ENCODE results near the gene SF3B5.

Gene SF3B5

DNA sequence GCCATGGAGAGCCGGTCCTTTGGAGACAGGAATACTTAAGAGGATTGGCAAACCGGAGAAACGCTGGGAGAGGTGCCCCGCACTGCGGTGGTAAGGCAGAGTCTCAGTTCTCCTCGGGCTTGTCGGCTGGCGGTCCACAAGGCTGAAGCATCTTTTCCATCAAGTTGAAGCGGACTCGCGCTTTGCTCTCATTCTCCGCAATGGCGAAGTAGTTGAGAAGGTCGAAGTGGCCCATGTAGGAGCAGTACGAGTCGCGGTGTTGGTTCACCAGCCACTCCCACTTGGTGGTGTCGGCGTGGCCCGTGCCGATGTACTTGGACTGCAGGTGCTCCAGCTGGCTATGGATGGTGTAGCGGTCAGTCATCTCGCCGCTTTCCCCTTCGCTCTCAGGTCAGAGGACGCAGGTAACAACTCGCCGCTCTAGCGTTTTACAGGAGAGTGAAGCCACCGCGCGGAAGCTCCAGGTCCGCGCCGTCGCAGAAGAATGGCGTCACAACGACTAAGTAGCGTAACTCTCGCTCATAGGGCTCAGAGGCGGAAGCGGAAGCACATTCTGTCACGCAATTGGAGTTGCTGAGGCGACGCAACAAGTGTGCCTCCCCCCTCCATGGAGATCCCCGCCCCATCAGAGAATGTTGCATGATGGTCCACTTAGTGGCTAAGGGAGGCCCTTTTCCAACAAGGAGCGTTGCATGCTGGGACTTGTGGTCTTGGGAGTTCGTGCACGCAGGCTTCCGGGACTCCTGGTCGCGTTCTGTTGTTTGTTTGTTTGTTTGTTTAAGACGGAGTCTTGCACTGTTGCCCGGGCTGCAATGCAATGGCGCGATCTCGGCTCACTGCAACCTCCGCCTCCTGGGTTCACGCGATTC, at the start of gene SF3B5:
Gene SF3B5 (minus strand): TSS at position 440 of the 869 bp plus-strand sequence. CDS start 76 bp downstream, at position 364.
- TF ChIP-seq, protein P1, sequence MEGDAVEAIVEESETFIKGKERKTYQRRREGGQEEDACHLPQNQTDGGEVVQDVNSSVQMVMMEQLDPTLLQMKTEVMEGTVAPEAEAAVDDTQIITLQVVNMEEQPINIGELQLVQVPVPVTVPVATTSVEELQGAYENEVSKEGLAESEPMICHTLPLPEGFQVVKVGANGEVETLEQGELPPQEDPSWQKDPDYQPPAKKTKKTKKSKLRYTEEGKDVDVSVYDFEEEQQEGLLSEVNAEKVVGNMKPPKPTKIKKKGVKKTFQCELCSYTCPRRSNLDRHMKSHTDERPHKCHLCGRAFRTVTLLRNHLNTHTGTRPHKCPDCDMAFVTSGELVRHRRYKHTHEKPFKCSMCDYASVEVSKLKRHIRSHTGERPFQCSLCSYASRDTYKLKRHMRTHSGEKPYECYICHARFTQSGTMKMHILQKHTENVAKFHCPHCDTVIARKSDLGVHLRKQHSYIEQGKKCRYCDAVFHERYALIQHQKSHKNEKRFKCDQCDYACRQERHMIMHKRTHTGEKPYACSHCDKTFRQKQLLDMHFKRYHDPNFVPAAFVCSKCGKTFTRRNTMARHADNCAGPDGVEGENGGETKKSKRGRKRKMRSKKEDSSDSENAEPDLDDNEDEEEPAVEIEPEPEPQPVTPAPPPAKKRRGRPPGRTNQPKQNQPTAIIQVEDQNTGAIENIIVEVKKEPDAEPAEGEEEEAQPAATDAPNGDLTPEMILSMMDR (conservative IDR thresholded peaks at IDR 0.05; ENCODE audit: low read length) = no peak
- TF ChIP-seq EZH2phosphoT487 (IDR thresholded peaks at IDR 0.05; ENCODE audit: borderline replicate concordance) = no peak
- Histone ChIP-seq H3F3A (ENCODE audit: low read depth) (no peaks in the 10 kb centered on the region), H3K27me3 (ENCODE audit: insufficient read depth, low read length, poor library complexity, severe bottlenecking) (no peaks in the 10 kb centered on the region), H4K20me1 (ENCODE audit: insufficient read depth, low read length, poor library complexity, severe bottlenecking) (peaks cover 17% of the 10 kb centered on the region), H3K4me2 (ENCODE audit: low read depth, low read length, poor library complexity, severe bottlenecking) (peak within 1 kb of the TSS; percentile 85), H3K9me3 (ENCODE audit: insufficient read depth, low read depth, low read length) (no peaks in the 10 kb centered on the region), H3K4me3 (ENCODE audit: low read length, poor library complexity, severe bottlenecking) (peak within 1 kb of the TSS; percentile 88), H2AFZ (ENCODE audit: low read length) (peak within 1 kb of the TSS; percentile 97), H3K4me1 (ENCODE audit: insufficient read depth, low read length, poor library complexity, severe bottlenecking) (peaks cover 20% of the 10 kb centered on the region), H3K36me3 (ENCODE audit: insufficient read depth, low read length) (no peaks in the 10 kb centered on the region), H3K9ac (ENCODE audit: low read depth, low read length, poor library complexity, severe bottlenecking) (peak within 1 kb of the TSS; percentile 77), H3K79me2 (ENCODE audit: insufficient read depth, low read length) (peaks cover 24% of the 10 kb centered on the region), H3K9me2 (replicated peaks; ENCODE audit: low read depth, low read length) (no peaks in the 10 kb centered on the region)

DNA sequence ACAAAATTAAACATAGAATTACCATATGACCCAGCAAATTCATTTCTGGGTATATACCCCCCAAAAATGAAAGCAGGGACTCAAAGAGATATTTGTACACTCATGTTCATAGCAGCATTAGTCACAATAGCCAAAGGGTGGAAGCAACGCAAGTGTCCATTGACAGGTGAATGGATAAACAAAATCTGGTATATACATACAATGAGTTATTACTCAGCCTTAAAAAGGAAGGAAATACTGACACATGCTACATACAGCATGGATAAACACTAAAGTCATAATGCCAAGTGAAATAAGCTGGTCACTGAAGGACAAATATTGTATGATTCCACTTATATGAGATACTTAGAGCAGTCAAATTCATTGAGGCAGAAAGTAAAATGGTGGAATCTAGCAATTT, 49.6 kb upstream of the SF3B5 start:
- Histone ChIP-seq H3K4me2 (ENCODE audit: low read depth, low read length, poor library complexity, severe bottlenecking) (no peak overlapping the region), H3K4me3 (ENCODE audit: low read length, poor library complexity, severe bottlenecking) (no peak overlapping the region), H3K79me2 (ENCODE audit: insufficient read depth, low read length) (no peaks in the 10 kb centered on the region), H3K9me3 (ENCODE audit: insufficient read depth, low read depth, low read length) (no peaks in the 10 kb centered on the region), H3K9ac (ENCODE audit: low read depth, low read length, poor library complexity, severe bottlenecking) (no peak overlapping the region), H3K27me3 (ENCODE audit: insufficient read depth, low read length, poor library complexity, severe bottlenecking) (no peaks in the 10 kb centered on the region), H2AFZ (ENCODE audit: low read length) (no peak overlapping the region), H3F3A (ENCODE audit: low read depth) (no peaks in the 10 kb centered on the region), H3K9me2 (replicated peaks; ENCODE audit: low read depth, low read length) (no peaks in the 10 kb centered on the region), H3K4me1 (ENCODE audit: insufficient read depth, low read length, poor library complexity, severe bottlenecking) (no peaks in the 10 kb centered on the region), H3K36me3 (ENCODE audit: insufficient read depth, low read length) (no peaks in the 10 kb centered on the region), H4K20me1 (ENCODE audit: insufficient read depth, low read length, poor library complexity, severe bottlenecking) (no peaks in the 10 kb centered on the region)
- TF ChIP-seq, protein P1 (conservative IDR thresholded peaks at IDR 0.05; ENCODE audit: low read length) = no peak
- no peak for TF ChIP-seq EZH2phosphoT487 (IDR thresholded peaks at IDR 0.05; ENCODE audit: borderline replicate concordance)

DNA sequence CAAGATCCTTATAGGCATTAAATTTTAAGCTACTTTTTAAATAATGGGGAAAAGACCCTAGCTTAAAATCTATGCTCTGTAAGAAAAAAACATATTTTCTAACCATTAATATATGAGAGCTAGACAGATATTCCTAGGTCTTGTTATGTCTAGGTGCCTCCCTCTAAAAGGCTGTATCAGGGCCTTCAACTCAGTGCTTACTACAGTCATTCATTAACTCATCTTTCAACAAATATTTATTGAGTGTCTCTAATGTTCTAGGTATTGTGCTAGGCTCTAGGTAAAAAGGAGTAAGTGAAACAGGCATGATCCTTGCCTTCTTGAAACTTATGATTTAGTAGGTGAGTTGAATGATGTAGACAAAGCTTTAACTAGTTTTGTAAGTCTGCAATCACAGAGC, 48.5 kb upstream of the SF3B5 start:
- Histone ChIP-seq H3F3A (ENCODE audit: low read depth) (no peaks in the 10 kb centered on the region), H3K9me3 (ENCODE audit: insufficient read depth, low read depth, low read length) (no peaks in the 10 kb centered on the region), H4K20me1 (ENCODE audit: insufficient read depth, low read length, poor library complexity, severe bottlenecking) (no peaks in the 10 kb centered on the region), H3K4me1 (ENCODE audit: insufficient read depth, low read length, poor library complexity, severe bottlenecking) (no peaks in the 10 kb centered on the region), H3K36me3 (ENCODE audit: insufficient read depth, low read length) (no peaks in the 10 kb centered on the region), H3K9ac (ENCODE audit: low read depth, low read length, poor library complexity, severe bottlenecking) (no peak overlapping the region), H2AFZ (ENCODE audit: low read length) (no peak overlapping the region; the same call in 1 of the 2 replicates), H3K9me2 (replicated peaks; ENCODE audit: low read depth, low read length) (no peaks in the 10 kb centered on the region), H3K27me3 (ENCODE audit: insufficient read depth, low read length, poor library complexity, severe bottlenecking) (no peaks in the 10 kb centered on the region), H3K4me3 (ENCODE audit: low read length, poor library complexity, severe bottlenecking) (no peak overlapping the region), H3K4me2 (ENCODE audit: low read depth, low read length, poor library complexity, severe bottlenecking) (no peak overlapping the region), H3K79me2 (ENCODE audit: insufficient read depth, low read length) (no peaks in the 10 kb centered on the region)
- TF ChIP-seq, protein P1 (conservative IDR thresholded peaks at IDR 0.05; ENCODE audit: low read length) = no peak
- TF ChIP-seq EZH2phosphoT487 (IDR thresholded peaks at IDR 0.05; ENCODE audit: borderline replicate concordance) = no peak
